Measurements from ENCODE around the gene CAPN3. TPM values are rescaled to one million over a fixed set of nuclear protein-coding genes. Genes with fewer than 3 reads are reported as not detected.

CAPN3 gene
- total RNA-seq, 2 experiments from 2014 or later, result 1.5 to 1.6 TPM

GRCh38 chr15:42419369-42419768, 60.1 kb downstream of the CAPN3 start:
- BruUV-seq (replicated peaks), result no TSS peak
- ChIA-PET POLR2A (interaction anchor here (0.7 kb wide), 1 partner anchor 27 kb away, joined by 3 read pairs; no protein-coding TSS in a partner anchor), CTCF (ENCODE audit: unreplicated experiment) (no interaction called here)
- Histone ChIP-seq H3K4me2 (ENCODE audit: low read length) (no peak overlapping the region), H3K79me2 (ENCODE audit: insufficient read depth, low read depth, low read length) (no peaks in the 10 kb centered on the region), H3K4me1 (ENCODE audit: insufficient read depth, low read length, poor library complexity, severe bottlenecking) (no peaks in the 10 kb centered on the region), H3K9me3 (ENCODE audit: low read length) (no peaks in the 10 kb centered on the region), H3K27ac (ENCODE audit: low read depth, low read length, poor library complexity, severe bottlenecking) (no peak overlapping the region), H2AFZ (ENCODE audit: low read length) (no peak overlapping the region), H3K36me3 (ENCODE audit: insufficient read depth, low read length) (peaks cover 88% of the 10 kb centered on the region), H3K9me2 (ENCODE audit: insufficient read depth, low read length) (no peaks in the 10 kb centered on the region), H3K4me3 (ENCODE audit: low read depth, low read length, poor library complexity, severe bottlenecking) (no peak overlapping the region), H4K20me1 (ENCODE audit: insufficient read depth, low read length) (no peaks in the 10 kb centered on the region)
- DNase-seq (ENCODE audit: low spot score), result no peak
- intact Hi-C loops (cut with micrococcal nuclease; ENCODE audit: unreplicated experiment), result no loop called here
- TF ChIP-seq EZH2phosphoT487 (IDR thresholded peaks at IDR 0.05; ENCODE audit: borderline replicate concordance, low read depth, low read length), result no peak
- TF ChIP-seq CTCF (conservative IDR thresholded peaks at IDR 0.05; ENCODE audit: low read length), result no peak

- intact Hi-C loops (cut with micrococcal nuclease; ENCODE audit: unreplicated experiment), result no loop called here
- Histone ChIP-seq H4K20me1 (ENCODE audit: insufficient read depth, low read length) (no peaks in the 10 kb centered on the region), H3K27ac (ENCODE audit: low read depth, low read length, poor library complexity, severe bottlenecking) (no peak overlapping the region), H3K4me2 (ENCODE audit: low read length) (no peak overlapping the region), H3K36me3 (ENCODE audit: insufficient read depth, low read length) (peaks cover 97% of the 10 kb centered on the region), H3K9me3 (ENCODE audit: low read length) (no peaks in the 10 kb centered on the region), H3K79me2 (ENCODE audit: insufficient read depth, low read depth, low read length) (no peaks in the 10 kb centered on the region), H3K4me1 (ENCODE audit: insufficient read depth, low read length, poor library complexity, severe bottlenecking) (no peaks in the 10 kb centered on the region), H2AFZ (ENCODE audit: low read length) (no peak overlapping the region), H3K4me3 (ENCODE audit: low read depth, low read length, poor library complexity, severe bottlenecking) (no peak overlapping the region), H3K9me2 (ENCODE audit: insufficient read depth, low read length) (no peaks in the 10 kb centered on the region)
- POLR2A ChIA-PET, result no interaction called here
- no peak for DNase-seq (ENCODE audit: low spot score)
- TF ChIP-seq CTCF (conservative IDR thresholded peaks at IDR 0.05; ENCODE audit: low read length), result no peak
- TF ChIP-seq EZH2phosphoT487 (IDR thresholded peaks at IDR 0.05; ENCODE audit: borderline replicate concordance, low read depth, low read length), result no peak
- BruUV-seq (replicated peaks), result no TSS peak
- CTCF ChIA-PET (ENCODE audit: unreplicated experiment), result no interaction called here
These were observed 62.1 kb downstream of the CAPN3 start for GRCh38 chr15:42421376-42421775.

GRCh38 chr15:42427429-42428223, 68.3 kb downstream of the CAPN3 start:
- Histone ChIP-seq H2AFZ (ENCODE audit: low read length) (no peak overlapping the region), H3K9me3 (ENCODE audit: low read length) (no peaks in the 10 kb centered on the region), H4K20me1 (ENCODE audit: insufficient read depth, low read length) (no peaks in the 10 kb centered on the region), H3K36me3 (ENCODE audit: insufficient read depth, low read length) (peaks cover 97% of the 10 kb centered on the region), H3K4me3 (ENCODE audit: low read depth, low read length, poor library complexity, severe bottlenecking) (no peak overlapping the region), H3K9me2 (ENCODE audit: insufficient read depth, low read length) (no peaks in the 10 kb centered on the region), H3K4me2 (ENCODE audit: low read length) (no peak overlapping the region), H3K4me1 (ENCODE audit: insufficient read depth, low read length, poor library complexity, severe bottlenecking) (no peaks in the 10 kb centered on the region), H3K27ac (ENCODE audit: low read depth, low read length, poor library complexity, severe bottlenecking) (no peak overlapping the region), H3K79me2 (ENCODE audit: insufficient read depth, low read depth, low read length) (no peaks in the 10 kb centered on the region)
- CTCF ChIA-PET (ENCODE audit: unreplicated experiment), result no interaction called here
- DNase-seq (ENCODE audit: low spot score), result no peak
- TF ChIP-seq CTCF (conservative IDR thresholded peaks at IDR 0.05; ENCODE audit: low read length) (no peak), EZH2phosphoT487 (IDR thresholded peaks at IDR 0.05; ENCODE audit: borderline replicate concordance, low read depth, low read length) (no peak)
- intact Hi-C loops (cut with micrococcal nuclease; ENCODE audit: unreplicated experiment), result no loop called here
- BruUV-seq (replicated peaks), result no TSS peak
- POLR2A ChIA-PET, result no interaction called here
